ENCODE results near the gene DDX50.
"Not testable (repeated sequence)": the region's sequence is repeated elsewhere in the genome, so short reads cannot be mapped to it uniquely, and the experiment has no call there.

The DDX50 gene, protein sequence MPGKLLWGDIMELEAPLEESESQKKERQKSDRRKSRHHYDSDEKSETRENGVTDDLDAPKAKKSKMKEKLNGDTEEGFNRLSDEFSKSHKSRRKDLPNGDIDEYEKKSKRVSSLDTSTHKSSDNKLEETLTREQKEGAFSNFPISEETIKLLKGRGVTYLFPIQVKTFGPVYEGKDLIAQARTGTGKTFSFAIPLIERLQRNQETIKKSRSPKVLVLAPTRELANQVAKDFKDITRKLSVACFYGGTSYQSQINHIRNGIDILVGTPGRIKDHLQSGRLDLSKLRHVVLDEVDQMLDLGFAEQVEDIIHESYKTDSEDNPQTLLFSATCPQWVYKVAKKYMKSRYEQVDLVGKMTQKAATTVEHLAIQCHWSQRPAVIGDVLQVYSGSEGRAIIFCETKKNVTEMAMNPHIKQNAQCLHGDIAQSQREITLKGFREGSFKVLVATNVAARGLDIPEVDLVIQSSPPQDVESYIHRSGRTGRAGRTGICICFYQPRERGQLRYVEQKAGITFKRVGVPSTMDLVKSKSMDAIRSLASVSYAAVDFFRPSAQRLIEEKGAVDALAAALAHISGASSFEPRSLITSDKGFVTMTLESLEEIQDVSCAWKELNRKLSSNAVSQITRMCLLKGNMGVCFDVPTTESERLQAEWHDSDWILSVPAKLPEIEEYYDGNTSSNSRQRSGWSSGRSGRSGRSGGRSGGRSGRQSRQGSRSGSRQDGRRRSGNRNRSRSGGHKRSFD

GRCh38 chr10:68901105-68901927, at the start of gene DDX50:
DDX50 (plus strand) TSS chr10:68901315; CDS start chr10:68901385, 70 bp downstream.
- H3K4me3 ChIP-seq (ENCODE audit: low read depth, low read length), result peak within 1 kb of the TSS; percentile 81
- DNase-seq (ENCODE audit: low read depth, low spot score), result peak; percentile 100
- no peak for TF ChIP-seq CTCF (IDR thresholded peaks at IDR 0.05; ENCODE audit: low read depth, low read length)
- in situ Hi-C loops (cut with HindIII; ENCODE audit: low sequenced_read_pairs), result no loop called here

DNA sequence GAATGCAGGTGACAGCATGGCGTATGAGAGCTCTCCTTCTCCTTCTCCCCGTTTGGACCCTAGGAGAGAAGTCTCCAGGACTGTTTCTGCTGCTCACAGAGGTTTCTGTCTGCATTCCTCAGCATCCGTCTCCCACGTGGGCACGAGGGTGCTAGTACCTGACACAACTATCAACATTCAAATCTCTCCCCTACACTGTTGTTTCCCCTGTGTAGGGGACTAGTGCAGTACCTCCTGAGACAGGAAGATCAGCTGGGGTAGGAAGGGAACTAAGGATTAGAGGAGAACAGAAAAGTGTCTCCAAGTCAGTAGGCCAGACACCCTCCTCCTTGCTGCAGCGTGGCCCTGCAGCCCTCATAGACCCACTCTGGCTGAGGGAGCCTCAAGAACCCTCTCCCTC, 44.8 kb upstream of the DDX50 start:
- no peak overlapping the region for H3K4me3 ChIP-seq (ENCODE audit: low read depth, low read length)
- no peak for TF ChIP-seq CTCF (IDR thresholded peaks at IDR 0.05; ENCODE audit: low read depth, low read length)
- in situ Hi-C loops (cut with HindIII; ENCODE audit: low sequenced_read_pairs), result no loop called here
- DNase-seq (ENCODE audit: low read depth, low spot score), result no peak

GRCh38 chr10:68857005-68857404, 44.1 kb upstream of the DDX50 start:
- no peak overlapping the region for H3K4me3 ChIP-seq (ENCODE audit: low read depth, low read length)
- DNase-seq (ENCODE audit: low read depth, low spot score), result no peak
- no peak for TF ChIP-seq CTCF (IDR thresholded peaks at IDR 0.05; ENCODE audit: low read depth, low read length)
- in situ Hi-C loops (cut with HindIII; ENCODE audit: low sequenced_read_pairs), result no loop called here

DNA sequence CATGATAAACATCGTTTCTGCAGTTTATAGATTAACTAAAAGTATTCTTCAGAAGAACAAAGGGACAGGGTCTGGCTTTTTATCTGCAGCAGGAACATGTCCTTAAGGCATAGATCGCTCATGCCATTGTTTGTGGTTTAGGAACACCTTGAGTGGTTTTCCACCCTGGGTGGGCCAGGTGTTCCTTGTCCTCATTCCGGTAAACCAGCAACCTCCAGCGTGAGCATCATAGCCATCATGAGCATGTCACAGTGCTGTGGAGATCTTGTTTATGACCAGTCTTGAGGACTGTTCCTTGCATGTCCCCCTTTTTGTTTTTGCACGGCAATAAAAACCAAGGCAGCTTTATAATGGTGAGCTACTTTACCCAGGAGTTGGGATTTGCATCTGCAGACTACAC, 39.9 kb upstream of the DDX50 start:
- no peak for TF ChIP-seq CTCF (IDR thresholded peaks at IDR 0.05; ENCODE audit: low read depth, low read length)
- H3K4me3 ChIP-seq (ENCODE audit: low read depth, low read length), result no peak overlapping the region
- DNase-seq (ENCODE audit: low read depth, low spot score), result peak; percentile 25
- in situ Hi-C loops (cut with HindIII; ENCODE audit: low sequenced_read_pairs), result no loop called here

- TF ChIP-seq CTCF (IDR thresholded peaks at IDR 0.05; ENCODE audit: low read depth, low read length), result no peak
- no peak overlapping the region for H3K4me3 ChIP-seq (ENCODE audit: low read depth, low read length)
- in situ Hi-C loops (cut with HindIII; ENCODE audit: low sequenced_read_pairs), result no loop called here
- no peak for DNase-seq (ENCODE audit: low read depth, low spot score)
Observed at GRCh38 chr10:68864611-68865010, 36.5 kb upstream of the DDX50 start.

DNA sequence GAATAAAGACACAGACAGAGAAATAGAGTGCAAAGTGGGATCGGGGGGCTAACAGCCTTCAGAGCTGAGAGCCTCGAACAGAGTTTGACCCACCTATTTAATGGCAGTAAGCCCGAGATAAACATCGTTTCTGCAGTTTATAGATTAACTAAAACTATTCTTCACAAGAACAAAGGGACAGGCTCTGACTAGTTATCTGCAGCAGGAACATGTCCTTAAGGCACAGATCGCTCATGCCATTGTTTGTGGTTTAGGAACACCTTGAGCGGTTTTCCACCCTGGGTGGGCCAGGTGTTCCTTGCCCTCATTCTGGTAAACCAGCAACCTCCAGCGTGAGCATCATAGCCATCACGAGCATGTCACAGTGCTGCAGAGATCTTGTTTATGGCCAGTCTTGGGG, 32.9 kb upstream of the DDX50 start:
- DNase-seq (ENCODE audit: low read depth, low spot score); H3K4me3 ChIP-seq (ENCODE audit: low read depth, low read length); in situ Hi-C loops (cut with HindIII; ENCODE audit: low sequenced_read_pairs): not testable (repeated sequence)

All from astrocyte of the spinal cord (primary cell).